WI38 (cell line): ENCODE measurements around the gene ZNF766.
A peak's percentile ranks its signal among the peaks of the same experiment; 100 is the strongest.
"Not testable (repeated sequence)": the region's sequence is repeated elsewhere in the genome, so short reads cannot be mapped to it uniquely, and the experiment has no call there.

ENCODE experiments used
- H3K4me3 ChIP-seq: 2 replicates; pipeline ENCODE4 v1.5.1; 2011; ENCODE audit warnings: low read depth, mild to moderate bottlenecking, control low read depth, low read length
- CTCF ChIP-seq: IDR thresholded peaks from 2 replicates; pipeline ENCODE4 v1.5.1; 2012; ENCODE audit warnings: low read depth, mild to moderate bottlenecking, control low read depth, low read length

Gene ZNF766

GRCh38 chr19:52275988-52276387, 6.6 kb downstream of the ZNF766 start:
- H3K4me3 ChIP-seq: no peak overlapping the region
- no peak for TF ChIP-seq CTCF

DNA sequence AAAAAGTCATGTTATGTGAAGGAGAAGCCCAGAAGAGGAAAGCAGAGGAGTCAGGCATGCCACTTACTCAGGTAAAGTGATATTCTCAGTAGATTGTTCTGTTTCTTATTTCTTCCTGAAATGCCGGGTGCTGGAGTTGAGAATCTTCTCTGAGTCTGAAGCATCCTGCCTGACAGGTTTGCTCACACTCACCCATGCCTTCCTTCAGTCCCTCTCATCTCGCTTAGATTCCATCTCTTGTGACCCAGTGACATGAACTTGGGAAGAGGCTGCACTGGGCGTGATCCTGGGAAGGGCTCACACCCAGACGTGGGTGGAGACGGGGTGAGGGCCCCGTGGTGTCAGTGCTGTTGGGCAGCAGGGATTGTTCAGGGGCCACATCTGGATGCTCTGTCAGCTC, 8.1 kb downstream of the ZNF766 start:
- no peak for TF ChIP-seq CTCF
- no peak overlapping the region for H3K4me3 ChIP-seq

DNA sequence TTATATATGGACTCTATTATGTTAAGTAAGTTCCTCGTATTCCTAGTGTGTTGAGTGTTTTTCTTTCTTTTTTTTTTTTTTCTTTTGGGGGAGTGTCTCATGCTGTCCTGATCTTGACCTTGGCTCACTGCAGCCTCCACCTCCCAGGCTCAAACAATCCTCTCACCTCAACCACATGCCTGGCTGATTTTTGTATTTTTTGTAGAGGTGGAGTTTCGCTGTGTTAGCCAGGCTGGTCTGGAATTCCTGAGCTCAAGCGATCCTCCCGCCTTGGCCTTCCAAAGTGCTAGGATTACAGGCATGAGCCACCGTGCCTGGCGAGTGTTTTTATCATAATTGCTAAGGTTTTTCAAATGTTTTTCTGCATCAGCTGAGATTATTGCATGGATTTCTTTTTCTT, 16.9 kb downstream of the ZNF766 start:
- H3K4me3 ChIP-seq: no peak overlapping the region
- no peak for TF ChIP-seq CTCF

GRCh38 chr19:52291781-52292180, 22.4 kb downstream of the ZNF766 start:
- no peak overlapping the region for H3K4me3 ChIP-seq
- TF ChIP-seq CTCF: no peak

- H3K4me3 ChIP-seq: not testable (repeated sequence)
Measured at GRCh38 chr19:52292946-52293345, 23.6 kb downstream of the ZNF766 start.

DNA sequence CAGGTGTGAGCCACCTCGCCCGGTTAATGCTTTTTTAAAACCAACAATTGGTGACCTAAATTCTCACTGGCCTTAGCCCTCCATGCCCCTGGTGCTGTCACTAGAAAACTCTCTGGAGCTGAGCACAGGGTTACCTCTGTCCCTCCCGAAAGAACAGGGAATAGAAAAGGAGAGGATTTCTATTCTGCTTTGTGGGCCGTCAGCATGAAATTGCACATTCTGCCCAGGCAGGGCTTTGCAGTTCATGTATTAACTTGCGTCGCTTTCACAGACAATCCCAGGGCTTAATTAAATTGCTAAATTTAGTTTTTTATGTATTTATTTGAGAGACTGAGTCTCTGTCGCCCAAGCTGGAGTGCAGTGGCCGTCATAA, 27.0 kb downstream of the ZNF766 start:
- TF ChIP-seq CTCF: no peak

DNA sequence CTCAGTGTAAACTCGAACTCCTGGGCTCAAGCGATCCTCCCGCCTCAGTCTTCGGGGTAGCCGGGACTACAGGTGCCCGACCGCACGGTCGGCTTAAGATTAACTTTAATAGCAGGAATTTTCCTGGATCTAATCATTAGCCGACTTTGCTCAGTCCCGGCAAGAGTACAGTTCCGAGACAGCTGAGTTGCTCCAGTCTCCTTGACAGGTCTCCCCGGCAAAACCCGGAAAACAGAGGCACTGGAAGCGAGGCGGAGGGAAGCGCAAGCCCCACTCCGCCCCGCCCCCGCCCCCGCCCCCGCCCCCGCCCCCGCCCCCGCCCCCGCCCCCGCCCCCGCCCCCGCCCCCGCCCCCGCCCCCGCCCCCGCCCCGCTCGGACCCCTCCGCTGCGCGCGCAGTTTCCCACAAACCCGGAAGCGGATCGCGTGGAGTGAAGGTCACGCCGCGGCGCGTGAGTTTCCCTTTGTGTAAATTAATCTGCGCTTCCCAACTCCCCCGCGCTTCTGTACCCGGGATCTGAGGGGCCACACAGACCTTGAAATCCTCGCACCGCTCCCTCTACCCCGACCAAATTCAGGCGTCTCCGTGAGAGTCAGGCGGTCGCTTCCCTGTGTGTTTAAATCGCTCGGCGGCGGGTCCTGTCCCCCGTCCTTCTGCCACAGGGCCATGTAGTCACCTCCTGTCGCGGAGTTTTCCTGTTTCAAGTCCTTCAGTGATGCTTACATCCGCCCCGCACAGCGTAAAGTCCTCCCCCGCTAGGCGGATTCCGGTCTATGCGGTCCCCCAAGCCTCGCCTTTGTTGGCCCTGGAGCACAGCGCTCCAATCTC, 27.6 kb downstream of the ZNF766 start, which contains the start of gene ZNF480:
TSS of gene ZNF480 (plus strand) at position 397 of the 828 bp plus-strand sequence. CDS start 3,244 bp downstream, outside the sequence.
- peak within 1 kb of the TSS; percentile 93 for H3K4me3 ChIP-seq
- TF ChIP-seq CTCF: no peak

More for the DNA sequence above, 27.0 kb downstream of the ZNF766 start:
- H3K4me3 ChIP-seq: peak overlapping the region; percentile 61
